Type B pancreatic cell (in vitro differentiated cells): Measurements from ENCODE around the gene SNX13. TPM values are rescaled to one million over a fixed set of nuclear protein-coding genes. Genes with fewer than 3 reads are reported as not detected.

Experiments
- DNase-seq: peaks from one replicate; pipeline ENCODE4 v3.0.0; 2021; ENCODE audit warnings: mixed read lengths; ENCODE audit not compliant: unreplicated experiment; ENCODE audit errors: extremely low spot score
- H3K27ac Mint-ChIP-seq: 2 replicates; pipeline ENCODE4 v1.8.0; 2021; ENCODE audit warnings: mild to moderate bottlenecking, mixed read lengths
- H3K27me3 Mint-ChIP-seq: 2 replicates; pipeline ENCODE4 v1.8.0; 2021; ENCODE audit warnings: mixed read lengths
- H3K36me3 Mint-ChIP-seq: 2 replicates; pipeline ENCODE4 v1.8.0; 2021; ENCODE audit warnings: mixed read lengths
- H3K4me1 Mint-ChIP-seq: one replicate; pipeline ENCODE4 v1.8.0; 2021; ENCODE audit warnings: mixed read lengths; ENCODE audit not compliant: unreplicated experiment
- H3K4me3 Mint-ChIP-seq: 2 replicates; pipeline ENCODE4 v1.8.0; 2021; ENCODE audit warnings: mild to moderate bottlenecking, mixed read lengths
- H3K9me3 Mint-ChIP-seq: 2 replicates; pipeline ENCODE4 v1.8.0; 2021; ENCODE audit warnings: mixed read lengths
- CTCF ChIP-seq: fragments of 200-600 bp; sonication (generic); conservative IDR thresholded peaks from 2 replicates; pipeline ENCODE4 v1.5.0; 2021; ENCODE audit warnings: antibody characterized with exemption, mild to moderate bottlenecking
- total RNA-seq: library from RNA; stranded (reverse); gene quantifications from 2 replicates; pipeline ENCODE4 v1.2.1, GENCODE V29; 2021; ENCODE audit warnings: low replicate concordance

Gene SNX13
- total RNA-seq, 1 donor from 2014 or later = 48.9 TPM

- peaks cover 32% of the 10 kb centered on the region for H3K4me1 Mint-ChIP-seq
- TF ChIP-seq CTCF = no peak
- no peak overlapping the region for H3K27ac Mint-ChIP-seq
- H3K9me3 Mint-ChIP-seq = no peaks in the 10 kb centered on the region
- peaks cover 7% of the 10 kb centered on the region for H3K36me3 Mint-ChIP-seq
- no peak for DNase-seq
- no peak overlapping the region for H3K4me3 Mint-ChIP-seq
- no peaks in the 10 kb centered on the region for H3K27me3 Mint-ChIP-seq
Measured at GRCh38 chr7:17934094-17934493, 6.2 kb downstream of the SNX13 start.

- H3K9me3 Mint-ChIP-seq = no peaks in the 10 kb centered on the region
- TF ChIP-seq CTCF = no peak
- H3K27me3 Mint-ChIP-seq = no peaks in the 10 kb centered on the region
- no peak for DNase-seq
- peaks cover 23% of the 10 kb centered on the region for H3K4me1 Mint-ChIP-seq
- H3K36me3 Mint-ChIP-seq = peaks cover 7% of the 10 kb centered on the region
- H3K27ac Mint-ChIP-seq = no peak overlapping the region
- no peak overlapping the region for H3K4me3 Mint-ChIP-seq
Measured at GRCh38 chr7:17932770-17933169, 7.5 kb downstream of the SNX13 start.

GRCh38 chr7:17931069-17931468, 9.2 kb downstream of the SNX13 start:
- TF ChIP-seq CTCF = no peak
- H3K9me3 Mint-ChIP-seq = no peaks in the 10 kb centered on the region
- H3K27me3 Mint-ChIP-seq = no peaks in the 10 kb centered on the region
- H3K4me3 Mint-ChIP-seq = no peak overlapping the region
- H3K36me3 Mint-ChIP-seq = peaks cover 7% of the 10 kb centered on the region
- H3K4me1 Mint-ChIP-seq = peaks cover 18% of the 10 kb centered on the region
- no peak overlapping the region for H3K27ac Mint-ChIP-seq
- DNase-seq = no peak

- Mint-ChIP-seq H3K27me3 (no peaks in the 10 kb centered on the region), H3K36me3 (peaks cover 7% of the 10 kb centered on the region), H3K9me3 (no peaks in the 10 kb centered on the region), H3K4me1 (peaks cover 18% of the 10 kb centered on the region), H3K4me3 (no peak overlapping the region), H3K27ac (no peak overlapping the region)
- TF ChIP-seq CTCF = no peak
- DNase-seq = no peak
Measured at GRCh38 chr7:17930546-17930945, 9.7 kb downstream of the SNX13 start.

- peaks cover 7% of the 10 kb centered on the region for H3K36me3 Mint-ChIP-seq
- H3K4me1 Mint-ChIP-seq = peaks cover 14% of the 10 kb centered on the region
- no peak overlapping the region for H3K27ac Mint-ChIP-seq
- TF ChIP-seq CTCF = no peak
- H3K9me3 Mint-ChIP-seq = no peaks in the 10 kb centered on the region
- no peak for DNase-seq
- no peak overlapping the region for H3K4me3 Mint-ChIP-seq
- no peaks in the 10 kb centered on the region for H3K27me3 Mint-ChIP-seq
Measured at GRCh38 chr7:17929647-17930395, 10.5 kb downstream of the SNX13 start.
